WTC11 (cell line): ENCODE measurements around the gene CKB. TPM values are rescaled to one million over a fixed set of nuclear protein-coding genes. Genes with fewer than 3 reads are reported as not detected.

Experiments used
- ATAC-seq: fragments of 200-7000 bp; cut with Tn5 transposase; 2 replicates; pipeline ENCODE4 v1.10.0; 2021; ENCODE audit warnings: mild to moderate bottlenecking, moderate library complexity
- CTCF ChIA-PET: fragments of 300-600 bp; sonication (Branson Sonifier 250); formaldehyde crosslinking; loops from one replicate; lab custom pipeline; 2021; ENCODE audit warnings: antibody characterized with exemption; lab: Charles Lee
- POLR2A ChIA-PET: fragments of 350-600 bp; sonication (Branson Sonifier 250); formaldehyde crosslinking; loops from one replicate; lab custom pipeline; 2021; ENCODE audit warnings: antibody characterized with exemption; lab: Charles Lee
- DNase-seq: peaks from one replicate; pipeline ENCODE4 v3.0.0; 2021; ENCODE audit warnings: low spot score
- H3K27ac Mint-ChIP-seq: 2 replicates; pipeline ENCODE4 v1.8.0; 2021; ENCODE audit warnings: mixed read lengths
- H3K27me3 Mint-ChIP-seq: 2 replicates; pipeline ENCODE4 v1.8.0; 2021; ENCODE audit warnings: low read depth, mild to moderate bottlenecking, moderate library complexity, mixed read lengths
- H3K36me3 Mint-ChIP-seq: 2 replicates; pipeline ENCODE4 v1.8.0; 2021; ENCODE audit warnings: mixed read lengths
- H3K4me1 Mint-ChIP-seq: 2 replicates; pipeline ENCODE4 v1.8.0; 2022; ENCODE audit warnings: mixed read lengths
- H3K4me3 Mint-ChIP-seq: 2 replicates; pipeline ENCODE4 v1.8.0; 2021; ENCODE audit warnings: mild to moderate bottlenecking, moderate library complexity, mixed read lengths
- H3K9me3 Mint-ChIP-seq: 2 replicates; pipeline ENCODE4 v1.8.0; 2021; ENCODE audit warnings: mixed read lengths
- ARID4B ChIP-seq: sonication (generic); formaldehyde crosslinking; IDR thresholded peaks from 2 replicates; pipeline ENCODE4 v1.8.0; 2023; ENCODE audit warnings: missing genetic modification reagents, mild to moderate bottlenecking, borderline replicate concordance
- ATF6 ChIP-seq: sonication (generic); formaldehyde crosslinking; IDR thresholded peaks from 2 replicates; pipeline ENCODE4 v1.8.1; 2023; ENCODE audit warnings: mild to moderate bottlenecking, missing genetic modification reagents
- CBFB ChIP-seq: sonication (generic); formaldehyde crosslinking; IDR thresholded peaks from 2 replicates; pipeline ENCODE4 v1.8.1; 2022; ENCODE audit warnings: mild to moderate bottlenecking, low read depth, missing genetic modification reagents
- CDX4 ChIP-seq: fragments of 250-450 bp; sonication (Bioruptor Pico); IDR thresholded peaks from 2 replicates; pipeline ENCODE4 v1.9.0; 2021; ENCODE audit warnings: moderate library complexity, mild to moderate bottlenecking, inconsistent platforms, borderline replicate concordance
- CREB1 ChIP-seq: sonication (generic); formaldehyde crosslinking; IDR thresholded peaks from 2 replicates; pipeline ENCODE4 v1.8.0; 2023; ENCODE audit warnings: mild to moderate bottlenecking, missing genetic modification reagents
- E2F5 ChIP-seq: sonication (generic); formaldehyde crosslinking; IDR thresholded peaks from 2 replicates; pipeline ENCODE4 v1.8.1; 2022; ENCODE audit warnings: mild to moderate bottlenecking, moderate library complexity, missing genetic modification reagents
- ETV6 ChIP-seq: sonication (generic); formaldehyde crosslinking; IDR thresholded peaks from 2 replicates; pipeline ENCODE4 v1.8.1; 2022; ENCODE audit warnings: mild to moderate bottlenecking, missing genetic modification reagents
- FOXK1 ChIP-seq: sonication (generic); formaldehyde crosslinking; IDR thresholded peaks from 2 replicates; pipeline ENCODE4 v1.8.0; 2022; ENCODE audit warnings: mild to moderate bottlenecking, moderate library complexity, missing genetic modification reagents
- HMGXB4 ChIP-seq: sonication (generic); formaldehyde crosslinking; IDR thresholded peaks from 2 replicates; pipeline ENCODE4 v1.8.1; 2023; ENCODE audit warnings: mild to moderate bottlenecking, moderate library complexity, missing genetic modification reagents
- IRF1 ChIP-seq: sonication (generic); formaldehyde crosslinking; IDR thresholded peaks from 2 replicates; pipeline ENCODE4 v1.8.0; 2023; ENCODE audit warnings: missing genetic modification reagents
- MXD4 ChIP-seq: fragments of 250-450 bp; sonication (Bioruptor Pico); IDR thresholded peaks from 2 replicates; pipeline ENCODE4 v1.8.0; 2021; ENCODE audit warnings: mild to moderate bottlenecking, moderate library complexity, borderline replicate concordance
- MYBL2 ChIP-seq: sonication (generic); formaldehyde crosslinking; IDR thresholded peaks from 2 replicates; pipeline ENCODE4 v1.8.1; 2023; ENCODE audit warnings: mild to moderate bottlenecking, moderate library complexity, missing genetic modification reagents
- NFE2L1 ChIP-seq: sonication (generic); formaldehyde crosslinking; IDR thresholded peaks from 2 replicates; pipeline ENCODE4 v1.8.1; 2023; ENCODE audit warnings: missing genetic modification reagents
- NFYB ChIP-seq: sonication (generic); formaldehyde crosslinking; conservative IDR thresholded peaks from 2 replicates; pipeline ENCODE4 v1.8.0; 2022; ENCODE audit warnings: low read depth, missing genetic modification reagents
- RORB ChIP-seq: fragments of 250-450 bp; sonication (Bioruptor Pico); IDR thresholded peaks from 2 replicates; pipeline ENCODE4 v1.9.0; 2021; ENCODE audit warnings: mild to moderate bottlenecking
- TP53 ChIP-seq: sonication (generic); formaldehyde crosslinking; IDR thresholded peaks from 2 replicates; pipeline ENCODE4 v1.8.1; 2023; ENCODE audit warnings: mild to moderate bottlenecking, missing genetic modification reagents
- ZNF138 ChIP-seq: sonication (generic); formaldehyde crosslinking; conservative IDR thresholded peaks from 2 replicates; pipeline ENCODE4 v1.8.1; 2022; ENCODE audit warnings: mild to moderate bottlenecking, moderate library complexity, missing genetic modification reagents
- ZNF232 ChIP-seq: sonication (generic); formaldehyde crosslinking; IDR thresholded peaks from 2 replicates; pipeline ENCODE4 v1.8.0; 2022; ENCODE audit warnings: mild to moderate bottlenecking, missing genetic modification reagents
- ZNF425 ChIP-seq: fragments of 250-450 bp; sonication (Bioruptor Pico); conservative IDR thresholded peaks from 2 replicates; pipeline ENCODE4 v1.9.0; 2021; ENCODE audit warnings: mild to moderate bottlenecking
- ZSCAN18 ChIP-seq: fragments of 250-450 bp; sonication (Bioruptor Pico); IDR thresholded peaks from 2 replicates; pipeline ENCODE4 v2.1.2; 2022; ENCODE audit warnings: mild to moderate bottlenecking, moderate library complexity
- total RNA-seq: library from RNA; stranded (reverse); gene quantifications from 3 replicates; pipeline ENCODE4 v1.2.3, GENCODE V29; 2021

CKB gene
- total RNA-seq, 1 experiment from 2014 or later: 555 TPM

GRCh38 chr14:103503296-103503695 is 19.3 kb downstream of the CKB start:
- Mint-ChIP-seq H3K4me3 (no peak overlapping the region), H3K4me1 (peaks cover 2% of the 10 kb centered on the region; the same call in 1 of the 2 replicates), H3K9me3 (no peaks in the 10 kb centered on the region), H3K27ac (no peak overlapping the region), H3K27me3 (no peaks in the 10 kb centered on the region), H3K36me3 (peaks cover 38% of the 10 kb centered on the region)
- DNase-seq (no peak), ATAC-seq (no peak)
- CTCF ChIA-PET: interaction anchor here (6.5 kb wide), 1 partner anchor 15 kb away, joined by 42 read pairs; no protein-coding TSS in a partner anchor
- POLR2A ChIA-PET: no interaction called here
- TF ChIP-seq RORB: no peak
- no peak for TF ChIP-seq CREB1 (CRISPR knock-in tag)
- TF ChIP-seq MYBL2 (CRISPR knock-in tag): no peak
- no peak for TF ChIP-seq FOXK1 (CRISPR knock-in tag)
- TF ChIP-seq ZNF425 (CRISPR knock-in tag): no peak
- no peak for TF ChIP-seq CBFB (CRISPR knock-in tag)
- TF ChIP-seq E2F5 (CRISPR knock-in tag): no peak
- no peak for TF ChIP-seq ZSCAN18 (CRISPR knock-in tag)
- TF ChIP-seq HMGXB4: no peak
- no peak for TF ChIP-seq ETV6 (CRISPR knock-in tag)
- no peak for TF ChIP-seq ATF6 (CRISPR knock-in tag)
- no peak for TF ChIP-seq CDX4 (CRISPR knock-in tag)
- no peak for TF ChIP-seq ZNF232 (CRISPR knock-in tag)
- no peak for TF ChIP-seq IRF1 (CRISPR knock-in tag)
- TF ChIP-seq, all 79 proteins: peak for 0

- ChIA-PET CTCF (interaction anchor here (6.5 kb wide), 1 partner anchor 15 kb away, joined by 42 read pairs; no protein-coding TSS in a partner anchor), POLR2A (no interaction called here)
- H3K4me3 Mint-ChIP-seq: no peak overlapping the region
- H3K4me1 Mint-ChIP-seq: peaks cover 2% of the 10 kb centered on the region; the same call in 1 of the 2 replicates
- DNase-seq: no peak
- H3K27me3 Mint-ChIP-seq: no peaks in the 10 kb centered on the region
- no peak for ATAC-seq
- peaks cover 38% of the 10 kb centered on the region for H3K36me3 Mint-ChIP-seq
- no peak overlapping the region for H3K27ac Mint-ChIP-seq
- no peaks in the 10 kb centered on the region for H3K9me3 Mint-ChIP-seq
- TF ChIP-seq MXD4 (no peak), FOXK1 (CRISPR knock-in tag) (no peak), ARID4B (CRISPR knock-in tag) (no peak), TP53 (CRISPR knock-in tag) (no peak), E2F5 (CRISPR knock-in tag) (no peak), NFYB (CRISPR knock-in tag) (no peak), ZNF138 (CRISPR knock-in tag) (no peak), NFE2L1 (CRISPR knock-in tag) (no peak)
Measured at GRCh38 chr14:103502877-103503276, 19.8 kb downstream of the CKB start.
